ENCODE results near the gene CACNA1C. TPM values are rescaled to one million over a fixed set of nuclear protein-coding genes. Genes with fewer than 3 reads are reported as not detected.

Gene CACNA1C
- polyA plus RNA-seq, 5 donors: 10.1 to 15.2 (median 10.7) TPM

- DNase-seq: no peak
Measured at GRCh38 chr12:2337031-2338010, 284.5 kb downstream of the CACNA1C start.

- DNase-seq: no peak
Measured at GRCh38 chr12:2338381-2338780, 285.6 kb downstream of the CACNA1C start.

- DNase-seq: no peak
Measured at GRCh38 chr12:2338991-2339431, 286.2 kb downstream of the CACNA1C start.

GRCh38 chr12:2341051-2341751 is 288.4 kb downstream of the CACNA1C start:
- no peak for DNase-seq

- DNase-seq: no peak
Measured at GRCh38 chr12:2341871-2342270, 289.1 kb downstream of the CACNA1C start.

- DNase-seq: no peak
Measured at GRCh38 chr12:2343681-2344080, 290.9 kb downstream of the CACNA1C start.

GRCh38 chr12:2344476-2344875 is 291.7 kb downstream of the CACNA1C start:
- DNase-seq: no peak

- no peak for DNase-seq
Measured at GRCh38 chr12:2344885-2345284, 292.1 kb downstream of the CACNA1C start.

- no peak for DNase-seq
Measured at GRCh38 chr12:2345902-2346301, 293.1 kb downstream of the CACNA1C start.

- no peak for DNase-seq
Measured at GRCh38 chr12:2346416-2346815, 293.6 kb downstream of the CACNA1C start.

GRCh38 chr12:2347137-2347843 is 294.5 kb downstream of the CACNA1C start:
- no peak for DNase-seq

- DNase-seq: no peak
Measured at GRCh38 chr12:2347844-2348481, 295.2 kb downstream of the CACNA1C start.

- no peak for DNase-seq
Measured at GRCh38 chr12:2348482-2348852, 295.7 kb downstream of the CACNA1C start.

GRCh38 chr12:2351161-2351560 is 298.4 kb downstream of the CACNA1C start:
- DNase-seq: no peak

GRCh38 chr12:2352203-2352602 is 299.4 kb downstream of the CACNA1C start:
- no peak for DNase-seq

GRCh38 chr12:2353281-2353680 is 300.5 kb downstream of the CACNA1C start:
- no peak for DNase-seq

GRCh38 chr12:2353691-2354090 is 300.9 kb downstream of the CACNA1C start:
- DNase-seq: no peak

GRCh38 chr12:2354151-2354991 is 301.6 kb downstream of the CACNA1C start:
- DNase-seq: no peak

GRCh38 chr12:2355198-2355597 is 302.4 kb downstream of the CACNA1C start:
- no peak for DNase-seq

GRCh38 chr12:2355604-2356003 is 302.8 kb downstream of the CACNA1C start:
- no peak for DNase-seq
